NCI-H146 (cell line): ENCODE data around the gene LRCH4.
A peak's percentile ranks its signal among the peaks of the same experiment; 100 is the strongest.

ENCODE experiments used
- DNase-seq: peaks from one replicate; lab custom pipeline; 2025; lab: John Stamatoyannopoulos, UW

The LRCH4 gene

DNA sequence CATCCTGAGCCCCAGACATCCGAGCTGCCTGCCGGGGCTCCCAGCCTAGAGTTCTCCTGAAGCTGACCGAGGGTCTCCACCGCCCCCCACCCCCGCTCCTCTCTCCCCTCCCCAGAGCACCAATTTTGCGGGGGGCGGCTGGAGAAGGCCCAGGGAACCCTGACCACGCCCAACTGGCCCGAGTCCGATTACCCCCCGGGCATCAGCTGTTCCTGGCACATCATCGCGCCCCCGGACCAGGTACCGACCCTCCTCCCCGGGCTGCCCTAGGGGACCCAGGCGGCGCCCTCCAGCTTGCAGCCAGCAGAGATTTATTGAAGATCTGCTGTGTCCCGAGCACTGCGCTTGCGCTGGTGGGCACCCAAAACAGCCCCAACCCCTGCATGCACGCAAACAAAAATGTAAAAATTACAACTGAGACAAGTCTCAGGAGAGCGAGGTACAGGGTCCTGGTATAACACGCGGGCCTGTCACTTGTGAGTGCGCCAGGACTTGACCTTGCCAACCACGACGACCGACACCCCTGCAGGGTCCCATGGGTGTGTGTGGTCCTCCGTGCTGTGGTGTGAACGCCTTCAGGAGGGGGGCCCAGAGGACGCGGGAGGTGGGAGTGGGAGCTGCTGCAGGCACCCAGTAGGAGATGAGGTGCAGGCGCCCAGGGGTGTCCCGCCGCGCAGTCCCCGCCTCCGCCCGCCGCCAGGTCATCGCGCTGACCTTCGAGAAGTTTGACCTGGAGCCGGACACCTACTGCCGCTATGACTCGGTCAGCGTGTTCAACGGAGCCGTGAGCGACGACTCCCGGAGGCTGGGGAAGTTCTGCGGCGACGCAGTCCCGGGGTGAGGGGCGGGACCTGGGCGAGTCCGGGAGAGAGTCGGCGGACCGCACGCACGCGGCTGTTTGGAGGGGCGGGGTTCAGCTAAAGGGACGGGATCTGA lies 19.3 kb upstream of the LRCH4 start:
- peak; percentile 16 for DNase-seq

GRCh38 chr7:100604028-100604975 lies 18.4 kb upstream of the LRCH4 start:
- DNase-seq, result peak; percentile 69

- DNase-seq, result peak; percentile 43
Measured at GRCh38 chr7:100603726-100604027, 17.7 kb upstream of the LRCH4 start.

- no peak for DNase-seq
Measured at GRCh38 chr7:100602889-100603725, 17.2 kb upstream of the LRCH4 start.

DNA sequence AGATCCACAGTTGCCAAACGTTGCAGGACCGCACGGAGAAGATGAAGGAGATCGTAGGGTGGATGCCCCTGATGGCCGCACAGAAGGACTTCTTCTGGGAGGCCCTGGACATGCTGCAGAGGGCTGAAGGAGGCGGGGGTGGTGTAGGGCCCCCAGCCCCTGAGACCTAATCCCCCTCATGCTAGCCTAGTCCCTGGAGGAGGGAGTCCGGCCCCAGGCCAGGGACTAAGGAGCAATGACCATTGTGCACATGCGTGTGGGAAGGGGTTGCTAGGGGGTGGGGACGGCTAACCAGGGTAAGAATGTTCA lies 14.8 kb upstream of the LRCH4 start:
- no peak for DNase-seq

DNA sequence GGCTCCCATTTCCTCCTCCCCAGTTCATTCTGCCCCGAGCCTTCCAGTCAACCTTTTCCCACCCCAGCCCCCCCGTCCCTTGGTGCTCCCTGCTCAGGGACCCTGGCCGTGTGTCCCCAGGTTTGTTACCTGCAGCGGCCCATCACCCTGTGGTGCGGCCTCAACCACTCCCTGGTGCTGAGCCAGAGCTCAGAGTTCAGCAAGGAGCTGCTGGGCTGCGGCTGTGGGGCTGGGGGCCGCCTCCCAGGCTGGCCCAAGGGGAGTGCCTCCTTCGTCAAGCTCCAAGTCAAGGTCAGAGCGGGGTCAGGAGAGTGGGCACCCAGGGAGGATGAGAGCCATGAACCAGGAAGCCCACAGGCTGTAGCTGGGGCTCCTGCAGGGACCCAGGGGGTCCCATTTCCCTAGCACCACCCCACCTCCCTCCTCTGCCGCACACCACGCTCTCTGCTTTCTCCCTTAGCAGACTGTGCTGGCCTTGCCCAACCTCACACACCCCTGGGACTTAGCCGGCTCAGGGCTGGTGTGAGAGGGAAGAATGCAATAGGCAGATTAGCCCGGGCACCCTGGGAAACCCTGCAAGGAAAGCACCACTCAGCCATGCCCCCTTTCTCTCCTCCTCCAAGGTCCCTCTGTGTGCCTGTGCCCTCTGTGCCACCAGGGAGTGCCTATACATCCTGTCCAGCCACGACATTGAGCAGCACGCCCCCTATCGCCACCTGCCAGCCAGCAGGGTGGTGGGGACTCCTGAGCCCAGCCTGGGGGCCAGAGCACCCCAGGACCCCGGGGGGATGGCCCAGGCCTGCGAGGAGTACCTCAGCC lies 14.2 kb upstream of the LRCH4 start:
- no peak for DNase-seq

DNA sequence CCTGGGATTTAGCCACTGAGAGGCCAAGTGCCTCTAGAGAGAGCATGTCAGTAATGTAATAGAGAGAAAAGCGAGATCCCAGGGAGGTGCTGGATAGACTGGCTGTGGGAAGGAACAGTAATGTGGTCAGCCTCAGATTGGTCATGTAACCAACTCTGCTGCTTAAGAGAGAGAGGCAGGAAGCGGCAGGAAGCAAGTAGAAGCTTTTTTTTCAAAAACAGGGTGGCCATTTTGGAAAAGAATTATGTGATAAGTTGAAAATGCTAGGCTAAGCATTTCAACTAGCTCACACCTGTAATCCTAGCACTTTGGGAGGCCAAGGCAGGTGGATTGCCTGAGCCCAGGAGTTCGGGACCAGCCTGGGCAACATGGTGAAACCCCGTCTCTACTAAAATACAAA lies 12.5 kb upstream of the LRCH4 start:
- DNase-seq, result no peak

- no peak for DNase-seq
Measured at GRCh38 chr7:100595188-100595587, 9.3 kb upstream of the LRCH4 start.

GRCh38 chr7:100591596-100591995 lies 5.7 kb upstream of the LRCH4 start:
- DNase-seq, result no peak

GRCh38 chr7:100590077-100590737 lies 4.3 kb upstream of the LRCH4 start:
- no peak for DNase-seq

- no peak for DNase-seq
Measured at GRCh38 chr7:100589341-100589947, 3.5 kb upstream of the LRCH4 start.

DNA sequence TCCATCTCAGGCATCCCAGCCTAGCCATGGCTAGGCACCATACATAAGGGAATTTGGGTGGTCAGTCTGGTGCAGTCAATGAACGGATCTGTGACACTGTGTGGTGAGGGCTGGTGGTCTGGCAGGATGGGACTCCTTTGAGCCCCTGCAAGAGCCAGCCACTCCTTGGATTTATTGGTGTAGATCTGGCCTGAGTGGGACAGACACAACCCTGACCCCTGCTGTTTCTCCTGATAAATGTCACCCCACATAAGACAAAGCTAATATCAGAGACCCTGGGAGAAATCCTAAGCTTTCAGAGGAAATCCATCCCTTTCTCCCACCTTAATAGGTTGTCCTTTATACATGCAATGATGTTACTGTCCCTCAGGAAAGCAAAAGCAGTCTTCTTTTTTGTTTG lies 2.5 kb upstream of the LRCH4 start:
- DNase-seq, result no peak

DNA sequence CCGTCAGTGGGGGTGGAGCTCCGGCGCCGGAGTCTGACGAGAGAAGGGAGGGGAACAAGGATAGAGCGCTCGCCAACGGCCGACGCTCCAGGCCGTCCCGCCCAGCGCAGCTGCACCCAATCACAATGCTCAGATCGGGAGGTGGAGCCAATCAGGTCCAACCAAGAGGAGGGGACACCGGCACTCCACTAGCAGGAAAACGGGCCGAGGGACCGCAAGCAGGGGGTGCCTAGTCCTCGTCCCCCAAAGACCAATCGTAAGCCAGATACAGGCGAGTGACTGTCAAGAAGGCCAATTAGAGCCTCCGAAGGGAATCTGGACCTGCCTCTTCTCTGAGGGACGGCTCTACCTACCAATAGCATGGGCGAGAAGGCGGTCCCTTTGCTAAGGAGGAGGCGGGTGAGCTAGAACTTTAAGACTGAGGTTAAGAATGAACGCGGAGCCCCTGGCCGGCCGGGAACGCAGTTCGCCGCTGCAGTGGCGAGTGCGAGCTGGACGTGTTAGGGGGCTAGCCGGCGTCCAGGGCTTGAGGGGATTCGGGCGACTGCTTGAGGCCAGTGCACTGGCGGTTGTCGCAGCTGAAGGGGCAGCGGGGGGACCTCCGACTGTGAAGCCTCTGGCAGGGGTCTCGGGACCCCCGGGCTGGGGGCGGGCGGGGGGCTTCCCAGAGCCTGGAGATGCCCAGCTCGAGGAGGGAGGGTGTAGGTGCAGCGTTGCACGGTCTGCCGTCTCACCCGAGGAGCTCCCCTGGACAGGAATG lies 517 bp upstream of the LRCH4 start, which contains the start of gene FBXO24:
Gene FBXO24, plus strand, starts transcription at position 63 of the 760 bp plus-strand sequence. Its CDS starts 298 bp downstream, at position 361.
- peak; percentile 100 for DNase-seq

DNA sequence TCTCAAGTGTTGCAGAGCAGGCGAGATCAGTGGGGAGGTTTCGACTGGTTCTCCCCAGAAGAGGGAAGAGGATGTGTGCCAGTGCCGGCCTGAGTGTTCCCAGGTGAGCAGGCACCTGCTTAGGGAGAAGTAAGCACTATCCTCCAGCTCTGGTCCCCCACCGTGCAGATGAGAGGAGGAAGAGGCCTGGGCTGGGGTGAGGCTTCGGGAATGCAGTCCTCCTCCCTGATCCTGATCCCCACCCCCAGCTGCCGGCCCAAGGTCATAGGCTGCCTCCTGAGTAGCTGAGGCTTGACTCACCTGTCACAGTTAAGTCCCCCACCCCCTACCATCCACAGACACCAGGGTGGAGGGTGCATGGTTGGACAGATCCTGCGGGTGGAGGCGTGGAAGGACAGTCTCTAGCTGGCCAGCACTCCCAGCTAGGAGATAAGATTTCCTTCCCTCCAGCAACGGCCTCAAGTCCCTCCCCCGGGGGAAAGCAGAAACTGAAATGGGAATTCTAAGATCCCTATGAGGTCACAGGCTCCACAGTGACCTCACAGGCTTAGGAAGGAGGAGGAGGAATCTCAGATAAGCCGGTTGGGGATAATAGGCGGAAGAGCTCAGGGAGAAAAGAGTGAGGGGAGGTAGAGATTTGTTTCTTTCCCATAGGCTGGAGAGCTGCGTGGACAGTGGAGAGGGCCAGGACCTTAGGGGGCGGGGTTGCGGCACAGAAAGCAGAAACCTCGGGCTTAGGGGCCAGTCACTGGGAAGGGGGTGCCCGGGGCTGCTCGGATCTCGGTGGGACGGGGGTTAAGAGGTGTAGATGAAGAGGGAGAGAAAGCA lies 1.0 kb downstream of the LRCH4 start:
- DNase-seq, result peak; percentile 66

DNA sequence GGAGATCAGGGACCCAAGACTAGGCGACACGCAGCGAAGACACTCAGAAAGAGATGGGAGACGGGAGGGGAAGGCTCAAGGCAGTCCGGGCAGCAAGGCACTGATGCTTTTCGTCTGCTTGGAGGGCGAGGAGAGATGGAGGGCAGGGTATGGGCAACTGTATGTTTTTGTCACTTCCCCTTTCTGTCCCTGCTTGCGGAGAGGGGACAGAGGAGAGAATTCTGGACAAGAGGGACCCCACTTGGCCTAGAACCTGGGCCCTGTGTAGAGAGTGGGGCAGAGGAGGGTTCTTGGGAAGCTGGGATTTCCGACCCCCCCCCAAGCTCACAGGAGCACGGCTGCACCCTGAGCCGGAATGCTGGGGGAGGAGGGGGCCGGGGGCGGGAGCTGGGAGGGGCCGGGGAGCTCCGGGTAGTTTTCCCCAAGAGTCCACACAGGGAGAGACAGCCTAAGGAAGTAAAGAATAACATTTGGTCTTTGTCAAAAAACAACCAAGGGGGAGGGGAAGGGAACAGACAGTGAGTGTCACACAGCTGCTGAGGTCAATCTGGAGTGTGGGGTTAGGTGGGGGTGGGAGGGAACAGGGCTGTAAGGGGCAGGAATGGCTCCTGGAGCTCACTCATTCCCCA lies 1.8 kb downstream of the LRCH4 start:
- DNase-seq, result no peak

DNA sequence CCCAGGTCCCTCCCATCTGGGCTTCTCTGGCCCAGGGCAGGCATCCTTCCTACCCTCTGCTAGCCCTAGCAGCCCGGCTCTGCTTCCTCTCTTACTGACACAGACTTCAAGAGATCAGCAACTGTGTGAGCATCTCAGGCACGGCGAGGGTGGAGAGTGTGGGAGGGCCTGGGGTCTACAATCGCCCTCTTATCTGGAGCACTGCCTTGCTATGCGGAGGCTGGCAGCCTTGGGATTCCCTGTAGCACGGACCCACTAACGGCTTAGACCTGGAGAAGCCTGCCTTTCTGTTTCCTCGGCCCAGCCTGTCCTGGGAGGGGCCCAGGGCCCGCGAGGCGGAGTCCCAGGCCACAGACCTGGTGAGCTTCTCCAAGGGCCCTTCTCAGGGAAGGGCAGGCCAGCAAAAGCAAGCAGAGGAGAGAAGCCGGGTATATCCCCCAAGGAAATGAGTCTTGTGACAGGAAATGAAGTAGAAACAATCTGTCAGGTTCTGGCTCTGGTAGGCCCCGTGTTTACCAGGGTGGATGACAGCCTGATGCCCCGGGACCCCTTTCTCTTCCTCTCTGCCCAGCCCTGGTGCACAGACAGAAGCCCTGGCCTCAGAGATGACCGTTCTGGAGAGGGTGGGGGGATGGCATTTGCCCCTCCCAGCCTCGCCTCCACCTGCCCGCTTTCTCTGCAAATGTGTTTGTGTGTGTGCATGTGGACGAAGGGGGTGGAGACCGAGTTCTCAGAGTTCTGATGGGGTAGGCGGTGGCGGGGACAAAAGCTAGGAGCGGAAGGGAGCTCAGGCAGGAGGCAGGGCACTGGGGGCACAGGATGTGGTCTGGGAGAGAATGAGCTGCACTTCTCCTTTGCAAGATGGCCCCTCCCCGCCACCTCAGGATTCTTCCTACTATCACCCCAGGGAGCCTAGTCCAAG lies 2.5 kb downstream of the LRCH4 start:
- no peak for DNase-seq

DNA sequence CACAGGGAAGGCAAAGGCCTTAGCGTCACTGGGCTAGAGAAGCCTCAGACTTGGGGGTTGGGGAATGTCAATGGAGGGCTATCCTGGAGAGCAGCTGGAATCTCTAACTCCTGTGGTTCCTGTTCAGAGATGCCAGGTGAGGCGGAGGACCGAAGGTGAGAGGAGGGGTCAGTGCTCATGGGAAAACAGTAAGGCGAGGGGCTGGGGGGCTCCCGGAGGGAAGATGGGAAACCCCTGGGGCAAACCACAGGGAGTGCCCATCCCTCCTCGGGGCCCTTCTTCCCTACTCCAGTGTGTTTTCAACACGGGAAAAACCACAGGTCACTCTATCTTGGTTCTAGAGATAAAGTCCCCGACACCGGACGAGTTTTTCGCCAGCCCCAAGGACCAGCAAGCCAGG lies 3.3 kb downstream of the LRCH4 start:
- DNase-seq, result no peak
